ENCODE measurements around the gene ACAP1. TPM values are rescaled to one million over a fixed set of nuclear protein-coding genes. Genes with fewer than 3 reads are reported as not detected.

The ACAP1 gene, protein sequence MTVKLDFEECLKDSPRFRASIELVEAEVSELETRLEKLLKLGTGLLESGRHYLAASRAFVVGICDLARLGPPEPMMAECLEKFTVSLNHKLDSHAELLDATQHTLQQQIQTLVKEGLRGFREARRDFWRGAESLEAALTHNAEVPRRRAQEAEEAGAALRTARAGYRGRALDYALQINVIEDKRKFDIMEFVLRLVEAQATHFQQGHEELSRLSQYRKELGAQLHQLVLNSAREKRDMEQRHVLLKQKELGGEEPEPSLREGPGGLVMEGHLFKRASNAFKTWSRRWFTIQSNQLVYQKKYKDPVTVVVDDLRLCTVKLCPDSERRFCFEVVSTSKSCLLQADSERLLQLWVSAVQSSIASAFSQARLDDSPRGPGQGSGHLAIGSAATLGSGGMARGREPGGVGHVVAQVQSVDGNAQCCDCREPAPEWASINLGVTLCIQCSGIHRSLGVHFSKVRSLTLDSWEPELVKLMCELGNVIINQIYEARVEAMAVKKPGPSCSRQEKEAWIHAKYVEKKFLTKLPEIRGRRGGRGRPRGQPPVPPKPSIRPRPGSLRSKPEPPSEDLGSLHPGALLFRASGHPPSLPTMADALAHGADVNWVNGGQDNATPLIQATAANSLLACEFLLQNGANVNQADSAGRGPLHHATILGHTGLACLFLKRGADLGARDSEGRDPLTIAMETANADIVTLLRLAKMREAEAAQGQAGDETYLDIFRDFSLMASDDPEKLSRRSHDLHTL
- 1.3 and 4.3 TPM in 2 replicates for total RNA-seq (ENCODE audit: low replicate concordance)

DNA sequence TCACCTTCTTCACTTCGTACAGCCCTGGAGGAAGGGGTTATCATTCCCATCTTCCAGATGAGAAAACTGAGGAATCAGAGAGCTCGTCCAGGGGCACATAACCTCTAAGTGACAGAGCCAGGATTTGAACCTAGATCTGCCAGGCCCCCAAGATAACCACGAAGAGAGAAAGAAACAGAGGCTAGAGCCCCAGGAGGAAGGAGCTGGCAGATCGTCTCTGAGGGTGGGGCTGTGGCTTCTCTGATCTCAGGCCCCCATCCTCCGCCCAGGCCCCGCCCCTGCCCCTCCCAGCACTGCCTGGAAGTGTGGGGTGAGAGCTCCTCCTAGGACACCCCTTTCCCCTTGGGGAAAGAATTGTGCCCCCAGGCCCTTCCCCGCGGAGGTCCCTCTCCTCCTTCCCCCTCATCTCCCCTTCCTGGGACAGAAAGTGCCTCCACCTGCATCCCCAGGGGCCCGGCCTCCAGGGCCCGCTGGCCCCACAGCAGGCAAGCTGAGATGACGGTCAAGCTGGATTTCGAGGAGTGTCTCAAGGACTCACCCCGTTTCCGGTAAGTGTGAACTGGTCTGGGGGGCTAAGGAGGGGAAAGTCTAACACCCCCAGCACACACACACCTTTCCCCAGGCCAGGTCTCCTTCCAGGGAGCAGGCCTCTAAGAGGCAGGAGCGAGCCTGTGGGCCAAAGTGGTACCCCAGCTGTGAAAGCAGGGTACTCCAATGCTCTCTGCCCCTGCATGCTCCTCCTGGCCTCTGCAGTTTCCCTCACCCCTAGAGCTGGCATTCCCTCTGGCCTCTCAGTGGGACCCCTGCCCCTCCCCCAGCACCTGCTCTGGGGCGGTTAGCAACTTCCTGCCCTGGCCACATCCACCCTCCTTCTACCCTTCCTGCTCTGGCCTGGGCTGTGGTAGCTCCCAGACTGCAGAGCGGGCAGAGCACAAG, at the start of gene ACAP1:
TSS of gene ACAP1 (plus strand) at position 290 of the 936 bp plus-strand sequence. CDS start at position 496, 206 bp downstream.

DNA sequence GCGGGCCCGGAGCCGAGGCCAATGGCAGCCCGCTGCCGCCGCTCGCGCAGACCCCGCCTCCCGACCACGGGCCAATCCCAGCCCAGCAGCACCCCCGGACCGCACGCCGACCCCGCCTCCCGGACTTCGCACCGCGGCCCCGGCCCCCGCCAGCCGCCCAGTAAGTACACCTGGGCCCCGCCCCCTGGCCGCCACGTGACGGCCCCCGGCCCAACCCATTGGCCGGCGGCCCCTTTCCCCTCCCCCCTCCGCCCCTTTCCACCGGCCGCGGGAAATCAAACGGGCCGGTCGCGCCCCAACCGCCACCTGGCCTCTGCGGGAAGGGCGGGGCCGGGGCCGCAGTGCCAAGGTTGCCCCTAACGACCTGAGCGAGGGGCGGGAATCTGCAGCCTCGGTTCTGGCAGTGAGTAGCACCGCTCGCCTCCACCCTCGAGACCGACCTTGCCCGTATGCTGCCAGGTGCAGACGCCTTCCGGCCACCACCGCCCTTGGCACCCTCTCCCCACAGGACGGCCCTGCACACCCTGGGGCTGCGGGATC, 41.6 kb upstream of the ACAP1 start, which contains the start of gene YBX2:
TSS of gene YBX2 (minus strand) at position 26 of the 540 bp plus-strand sequence. CDS start 139 bp downstream, outside the sequence.

DNA sequence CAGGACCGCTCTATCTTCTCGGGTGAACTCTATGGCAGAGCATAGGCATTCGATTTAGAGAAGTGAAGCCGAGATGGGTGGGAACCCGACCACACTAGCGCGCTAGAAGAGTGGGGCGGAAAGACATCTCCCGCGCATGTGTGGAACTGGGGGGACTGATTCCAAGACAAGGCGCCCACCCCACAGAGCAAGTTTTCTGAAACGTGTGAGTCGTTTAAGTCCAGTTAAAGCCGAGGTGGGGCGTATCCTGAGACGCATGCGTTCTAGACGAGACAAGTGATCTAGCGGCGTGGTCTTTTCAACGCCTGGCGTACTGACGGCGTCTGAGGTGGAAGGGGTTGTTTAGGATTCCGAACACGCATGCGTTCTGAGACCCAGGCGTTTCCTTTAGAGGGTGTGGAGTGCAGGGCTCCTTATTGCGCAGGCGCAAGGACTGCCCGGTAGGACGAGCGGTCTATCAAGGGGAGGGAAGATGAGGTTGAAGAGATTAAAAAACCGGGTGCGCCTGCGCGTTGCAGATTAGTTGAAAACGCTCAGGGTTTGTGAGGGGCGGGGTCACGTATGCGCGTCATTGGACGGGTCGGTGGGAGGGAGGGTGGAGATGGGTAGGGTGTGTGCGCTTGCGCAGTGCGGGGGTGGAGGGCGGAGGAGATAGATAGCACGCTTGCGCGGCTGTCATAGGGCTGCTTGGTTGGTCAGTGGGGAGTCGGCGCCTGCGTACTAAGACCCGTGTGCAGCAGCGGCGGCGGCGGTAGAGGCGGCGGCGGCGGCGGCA, 29.2 kb upstream of the ACAP1 start, which contains the start of gene EIF5A:
TSS of gene EIF5A (plus strand) at position 718 of the 775 bp plus-strand sequence. CDS start 2,008 bp downstream, outside the sequence.

DNA sequence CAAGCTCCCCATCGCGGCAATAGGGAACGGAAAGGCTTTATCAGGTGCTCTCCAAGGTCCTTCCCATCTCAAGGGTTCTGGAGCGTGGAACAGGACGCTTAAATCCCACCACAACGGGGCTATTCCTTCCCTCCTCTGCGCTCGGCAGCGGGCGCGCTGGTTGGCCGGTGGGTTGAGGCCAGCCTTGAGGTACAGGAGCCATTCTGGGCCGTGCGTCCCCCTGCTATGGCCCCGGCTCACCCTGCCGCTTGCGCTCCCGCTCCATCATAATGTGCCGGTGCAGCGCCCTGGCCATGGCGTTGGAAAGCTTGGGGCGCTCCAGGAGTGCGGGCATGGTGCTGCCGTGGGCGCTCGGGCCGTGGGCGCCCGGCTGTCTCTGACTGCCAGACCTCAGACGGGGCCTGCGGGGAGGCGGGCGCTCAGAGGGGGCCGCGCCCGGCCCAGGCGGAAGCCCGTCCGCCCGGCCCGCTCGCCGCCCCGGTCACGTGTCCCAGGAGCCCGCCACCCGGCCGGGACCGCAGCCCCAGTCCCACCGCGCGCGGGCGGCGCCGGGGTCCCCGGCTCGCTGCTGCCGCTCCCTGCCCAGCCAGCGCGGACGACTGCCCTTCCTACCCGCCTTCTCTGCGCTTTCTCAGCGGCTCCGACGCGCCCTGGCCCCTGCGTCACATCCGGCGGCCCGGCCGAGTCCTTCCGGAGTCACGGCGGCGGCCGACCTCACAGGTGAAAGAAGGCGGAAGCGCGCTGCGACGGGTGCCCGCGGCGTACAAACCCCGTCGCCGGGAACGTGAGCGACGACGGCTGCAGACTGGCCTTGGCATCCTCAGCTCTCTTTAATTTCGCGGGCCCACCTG, 21.4 kb upstream of the ACAP1 start, which contains the start of gene GPS2:
TSS of gene GPS2 (minus strand) at position 642 of the 851 bp plus-strand sequence. CDS start at position 334, 308 bp downstream.

DNA sequence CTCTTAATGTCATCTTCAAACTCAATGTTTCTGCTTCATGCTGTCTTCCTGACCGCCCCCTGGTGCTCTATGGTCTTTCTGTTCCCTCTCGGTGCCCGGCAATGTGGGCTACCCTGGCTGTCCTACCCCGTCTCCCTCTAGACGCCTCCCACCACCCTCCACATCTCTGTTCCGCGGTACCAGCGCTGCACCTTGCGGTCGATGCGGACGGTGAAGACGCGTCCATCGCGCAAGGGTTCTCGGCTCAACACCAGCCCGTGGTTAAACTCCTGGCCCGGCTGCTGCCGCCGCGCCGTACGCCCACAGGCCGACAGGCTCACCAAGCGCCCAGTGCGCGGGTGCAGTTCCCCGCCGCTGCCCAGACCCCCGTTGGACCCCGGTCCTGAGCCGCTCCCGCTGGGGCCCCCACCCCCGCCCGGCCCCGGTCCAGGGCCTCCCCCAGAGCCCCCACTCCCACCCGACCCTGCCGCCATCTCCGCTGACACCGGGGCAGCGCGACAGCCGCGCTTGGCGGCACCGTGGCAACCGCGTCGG, 7.4 kb upstream of the ACAP1 start, which contains the start of gene NEURL4:
TSS of gene NEURL4 (minus strand) at position 496 of the 534 bp plus-strand sequence. CDS start at position 473, 23 bp downstream.

DNA sequence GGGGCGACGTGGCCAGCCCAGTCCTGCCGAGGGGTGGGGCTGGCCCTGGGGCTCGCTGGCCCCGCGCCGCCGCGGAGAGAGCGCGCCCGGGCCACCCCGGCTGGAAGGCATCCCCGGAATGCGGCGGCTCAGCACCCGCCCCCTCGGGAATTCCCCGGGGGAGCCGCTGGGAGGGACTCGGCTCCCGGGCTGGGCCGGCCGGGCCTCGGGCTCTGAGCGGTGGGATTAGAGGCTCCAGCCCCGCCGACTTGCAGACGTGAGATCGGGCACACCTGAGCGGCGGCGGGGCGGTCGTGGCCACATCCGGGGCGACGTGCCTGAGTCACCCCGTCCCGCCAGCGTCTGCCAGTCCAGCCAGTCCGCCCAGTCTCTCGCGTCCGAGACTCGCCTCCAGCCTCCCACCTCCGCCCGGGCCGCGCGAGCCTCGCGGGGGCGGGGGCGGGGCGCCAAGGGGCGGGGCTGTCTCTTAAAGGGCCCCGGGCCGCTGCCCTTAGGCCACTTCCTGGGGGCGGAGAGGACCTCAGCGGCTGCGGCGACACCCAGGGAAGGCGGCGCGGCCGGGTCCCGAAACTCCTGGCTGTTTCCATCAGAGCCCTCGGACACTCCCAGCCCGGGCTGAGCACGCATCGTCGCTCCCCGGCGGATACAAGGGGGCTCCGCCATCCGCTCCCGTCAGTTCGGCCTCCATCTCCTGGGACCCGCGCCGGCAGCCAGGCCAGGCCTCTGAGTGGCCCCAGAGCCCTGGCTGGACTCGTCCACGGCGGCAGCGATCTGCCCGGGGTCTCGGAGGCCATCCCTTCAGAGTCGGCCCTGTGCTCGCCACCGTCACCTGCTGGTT, 15.6 kb downstream of the ACAP1 start, which contains the start of gene KCTD11:
TSS of gene KCTD11 (plus strand) at position 498 of the 838 bp plus-strand sequence.

DNA sequence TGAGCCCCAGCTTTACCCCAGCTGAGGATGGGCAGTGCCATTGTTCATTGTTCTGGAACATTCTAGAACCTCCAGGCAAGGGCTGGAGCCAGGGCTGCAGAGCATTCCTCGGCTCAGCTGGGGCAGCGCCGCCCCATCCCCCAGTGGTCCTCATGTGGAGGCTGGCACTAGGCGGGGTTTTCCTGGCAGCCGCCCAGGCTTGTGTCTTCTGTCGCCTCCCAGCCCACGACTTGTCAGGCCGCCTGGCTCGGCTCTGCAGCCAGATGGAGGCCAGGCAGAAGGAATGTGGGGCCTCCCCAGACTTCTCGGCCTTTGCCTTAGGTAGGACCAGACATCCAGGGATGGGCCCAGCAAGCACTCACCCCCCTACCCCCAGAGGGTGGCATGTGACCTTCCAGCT, 18.7 kb downstream of the ACAP1 start, which contains the start of gene TMEM95:
TSS of gene TMEM95 (plus strand) at position 104 of the 400 bp plus-strand sequence. CDS start at position 153, 49 bp downstream.

DNA sequence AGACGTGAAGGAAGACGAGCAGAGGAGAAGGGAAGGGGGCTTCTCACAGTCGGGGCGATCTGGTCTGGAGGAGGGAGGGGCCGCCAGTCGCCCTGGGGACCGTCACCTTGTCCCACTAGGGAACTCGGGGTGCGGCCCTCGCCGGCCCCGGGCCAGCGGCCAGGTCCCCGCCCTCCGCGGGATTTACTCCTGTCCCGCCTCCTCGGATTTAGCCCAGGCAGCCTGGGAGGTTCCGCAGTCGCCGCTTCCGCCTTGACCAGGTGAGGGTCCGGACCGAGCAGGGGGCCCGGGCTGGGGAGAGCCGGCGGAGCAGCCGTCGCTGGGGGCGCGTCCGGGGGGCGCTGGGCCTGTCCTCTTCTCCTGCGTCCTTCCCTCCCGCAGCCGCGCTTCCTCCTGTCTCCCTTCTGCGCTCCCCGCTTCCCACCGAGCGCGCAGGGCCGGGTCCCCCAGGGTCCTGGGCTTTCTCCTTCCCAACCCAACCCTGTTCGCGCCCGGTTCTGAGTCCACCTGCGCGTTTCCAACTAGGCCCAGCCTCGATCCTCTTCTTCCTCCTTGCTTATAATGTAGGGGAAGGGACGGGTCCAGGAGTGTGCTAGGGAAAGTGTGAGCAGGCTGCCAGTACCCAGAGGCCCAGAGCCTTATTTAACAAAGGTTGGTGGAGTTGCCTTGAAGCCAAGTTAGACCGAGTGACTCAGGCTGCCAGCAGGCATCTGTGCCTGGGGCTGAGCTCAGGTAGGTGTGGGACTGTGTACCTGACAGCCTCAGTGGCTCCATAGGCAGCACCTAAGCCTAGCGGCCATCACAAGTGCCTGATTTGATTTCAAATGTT, 44.7 kb downstream of the ACAP1 start, which contains the start of gene TNK1:
TSS of gene TNK1 (plus strand) at position 235 of the 829 bp plus-strand sequence. CDS start 1,838 bp downstream, outside the sequence.

DNA sequence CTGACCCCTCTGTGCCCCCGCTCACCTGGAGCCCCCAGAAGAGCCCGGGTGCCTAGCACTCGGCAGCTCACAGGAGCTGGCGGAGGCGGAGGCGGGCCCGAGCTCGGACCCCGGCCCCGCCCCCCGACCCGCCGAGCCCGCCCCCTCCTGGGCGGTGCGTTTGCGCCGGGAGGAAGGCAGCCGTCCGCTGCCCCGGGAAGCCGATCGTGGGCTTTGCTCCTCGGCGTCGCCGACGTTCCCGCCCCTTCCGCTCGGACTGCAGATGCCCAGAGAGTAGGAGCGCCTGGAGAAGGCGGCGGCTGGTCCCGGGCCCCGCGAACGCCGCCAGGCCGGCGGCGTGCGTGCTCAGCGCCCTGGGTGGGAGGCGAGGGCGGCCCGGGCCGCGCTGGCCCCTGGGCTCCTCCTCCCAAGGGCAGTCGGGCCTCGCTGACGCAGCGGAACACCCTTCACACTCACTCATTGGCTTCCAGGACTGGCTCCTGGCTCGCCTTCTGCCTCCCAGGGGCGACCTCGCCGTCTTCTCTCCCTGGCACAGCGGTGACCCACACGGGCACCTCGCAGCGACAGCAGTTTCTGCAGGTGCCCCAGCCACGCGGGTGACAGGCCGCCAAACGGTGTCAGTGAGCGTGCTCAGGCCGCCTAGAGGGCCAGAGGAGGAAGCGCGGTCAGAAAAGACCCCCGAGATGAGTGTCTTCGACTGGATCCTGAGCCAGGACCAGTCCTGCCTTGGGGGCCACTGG, 58.3 kb downstream of the ACAP1 start, which contains the start of gene PLSCR3:
TSS of gene PLSCR3 (minus strand) at position 74 of the 740 bp plus-strand sequence. CDS start 415 bp downstream, outside the sequence.

Other genes starting within 250 kb of the ACAP1 start
- gene ASGR2, start 221.7 kb upstream of the ACAP1 start, total RNA-seq (ENCODE audit: low replicate concordance): not detected in 2 replicates
- gene ASGR1, start 157.2 kb upstream of the ACAP1 start, total RNA-seq (ENCODE audit: low replicate concordance): under 0.01 and 0.68 TPM in 2 replicates
- 8.3 and 20.8 TPM in 2 replicates for gene DLG4, start 116.7 kb upstream of the ACAP1 start, total RNA-seq (ENCODE audit: low replicate concordance)
- gene ACADVL, start 116.6 kb upstream of the ACAP1 start, total RNA-seq (ENCODE audit: low replicate concordance): 248 and 288 TPM in 2 replicates
- 56.3 and 89.0 TPM in 2 replicates for gene DVL2, start 102.0 kb upstream of the ACAP1 start, total RNA-seq (ENCODE audit: low replicate concordance)
- gene PHF23, start 97.1 kb upstream of the ACAP1 start, total RNA-seq (ENCODE audit: low replicate concordance): 38.3 and 41.2 TPM in 2 replicates
- 180 and 222 TPM in 2 replicates for gene GABARAP, start 94.1 kb upstream of the ACAP1 start, total RNA-seq (ENCODE audit: low replicate concordance)
- 16.7 and 21.2 TPM in 2 replicates for gene CTDNEP1, start 84.8 kb upstream of the ACAP1 start, total RNA-seq (ENCODE audit: low replicate concordance)
- gene ELP5, start 84.3 kb upstream of the ACAP1 start, total RNA-seq (ENCODE audit: low replicate concordance): 20.6 and 25.9 TPM in 2 replicates
- 0.70 and 1.6 TPM in 2 replicates for gene CLDN7, start 74.1 kb upstream of the ACAP1 start, total RNA-seq (ENCODE audit: low replicate concordance)
- gene SLC2A4, start 54.8 kb upstream of the ACAP1 start, total RNA-seq (ENCODE audit: low replicate concordance): 0.08 and 0.12 TPM in 2 replicates
- not detected in 2 replicates for gene YBX2, start 41.9 kb upstream of the ACAP1 start, total RNA-seq (ENCODE audit: low replicate concordance)
- gene EIF5A, start 28.9 kb upstream of the ACAP1 start, total RNA-seq (ENCODE audit: low replicate concordance): 688 and 774 TPM in 2 replicates
- gene GPS2, start 21.2 kb upstream of the ACAP1 start, total RNA-seq (ENCODE audit: low replicate concordance): 21.7 and 32.9 TPM in 2 replicates
- gene NEURL4, start 7.2 kb upstream of the ACAP1 start, total RNA-seq (ENCODE audit: low replicate concordance): 16.8 and 28.4 TPM in 2 replicates
- gene KCTD11, start 15.6 kb downstream of the ACAP1 start, total RNA-seq (ENCODE audit: low replicate concordance): 4.9 and 10.4 TPM in 2 replicates
- gene TMEM95, start 18.6 kb downstream of the ACAP1 start, total RNA-seq (ENCODE audit: low replicate concordance): not detected in 2 replicates
- gene TNK1, start 44.6 kb downstream of the ACAP1 start, total RNA-seq (ENCODE audit: low replicate concordance): 0.08 and 0.35 TPM in 2 replicates
- gene PLSCR3, start 58.0 kb downstream of the ACAP1 start, total RNA-seq (ENCODE audit: low replicate concordance): 8.5 and 23.2 TPM in 2 replicates
- 42.7 and 135 TPM in 2 replicates for gene TMEM256, start 67.6 kb downstream of the ACAP1 start, total RNA-seq (ENCODE audit: low replicate concordance)
- 3.7 and 5.0 TPM in 2 replicates for gene NLGN2, start 71.3 kb downstream of the ACAP1 start, total RNA-seq (ENCODE audit: low replicate concordance)
- not detected in 2 replicates for gene SPEM1, start 83.8 kb downstream of the ACAP1 start, total RNA-seq (ENCODE audit: low replicate concordance)
- gene SPEM2, start 89.1 kb downstream of the ACAP1 start, total RNA-seq (ENCODE audit: low replicate concordance): not detected in 2 replicates
- not detected in 2 replicates for gene SPEM3, start 92.3 kb downstream of the ACAP1 start, total RNA-seq (ENCODE audit: low replicate concordance)
- 0.94 and 4.4 TPM in 2 replicates for gene TMEM102, start 98.9 kb downstream of the ACAP1 start, total RNA-seq (ENCODE audit: low replicate concordance)
- gene FGF11, start 103.0 kb downstream of the ACAP1 start, total RNA-seq (ENCODE audit: low replicate concordance): 2.6 and 5.4 TPM in 2 replicates
- gene CHRNB1, start 108.5 kb downstream of the ACAP1 start, total RNA-seq (ENCODE audit: low replicate concordance): 7.1 and 9.6 TPM in 2 replicates
- 9.2 and 9.8 TPM in 2 replicates for gene ZBTB4, start 143.1 kb downstream of the ACAP1 start, total RNA-seq (ENCODE audit: low replicate concordance)
- not detected in 2 replicates for gene SLC35G6, start 144.9 kb downstream of the ACAP1 start, total RNA-seq (ENCODE audit: low replicate concordance)
- gene POLR2A, start 147.8 kb downstream of the ACAP1 start, total RNA-seq (ENCODE audit: low replicate concordance): 62.8 and 87.6 TPM in 2 replicates
- 3.9 TPM in 2 replicates for gene TNFSF12, start 212.5 kb downstream of the ACAP1 start, total RNA-seq (ENCODE audit: low replicate concordance)
- gene TNFSF13, start 222.2 kb downstream of the ACAP1 start, total RNA-seq (ENCODE audit: low replicate concordance): 0.59 and 1.1 TPM in 2 replicates
- gene SENP3, start 225.4 kb downstream of the ACAP1 start, total RNA-seq (ENCODE audit: low replicate concordance): 45.4 and 76.6 TPM in 2 replicates
- 4.7 and 22.3 TPM in 2 replicates for gene CD68, start 243.1 kb downstream of the ACAP1 start, total RNA-seq (ENCODE audit: low replicate concordance)
- 48.6 and 59.0 TPM in 2 replicates for gene MPDU1, start 247.3 kb downstream of the ACAP1 start, total RNA-seq (ENCODE audit: low replicate concordance)